Mucosa of descending colon (tissue), 3 donors: Measurements from ENCODE around the gene S100A4. TPM values are rescaled to one million over a fixed set of nuclear protein-coding genes. Genes with fewer than 3 reads are reported as not detected.
"Not testable (repeated sequence)": the region's sequence is repeated elsewhere in the genome, so short reads cannot be mapped to it uniquely, and the experiment has no call there.

ENCODE experiments used
- ATAC-seq: fragments of 200-7000 bp; cut with Tn5 transposase; one replicate; pipeline ENCODE4 v1.9.1; 2020; ENCODE audit warnings: mild to moderate bottlenecking, moderate library complexity
- DNase-seq, 3 donors: peaks; one replicate each; pipeline ENCODE4 v3.0.0-alpha.2; 2020
- H3K36me3 ChIP-seq: fragments of 200-600 bp; one replicate; pipeline ENCODE4 v1.8.0; 2021; ENCODE audit warnings: low read depth, mild to moderate bottlenecking
- H3K4me1 ChIP-seq: fragments of 200-600 bp; one replicate; pipeline ENCODE4 v1.8.0; 2021; ENCODE audit warnings: low read depth, mild to moderate bottlenecking
- H3K4me3 ChIP-seq: fragments of 200-600 bp; one replicate; pipeline ENCODE4 v1.8.0; 2021; ENCODE audit warnings: mild to moderate bottlenecking
- H3K9me3 ChIP-seq: fragments of 200-600 bp; one replicate; pipeline ENCODE4 v1.8.0; 2021; ENCODE audit warnings: mild to moderate bottlenecking
- intact Hi-C, 2 donors: fragments of 100-400 bp; cut with DNase I in 1 of 2; cut with micrococcal nuclease in 1 of 2; formaldehyde crosslinking; loops; one replicate each; pipeline versions ENCODE4 v1.11.0 to v1.11.1; 2022; cut with DNase I, micrococcal nuclease
- long read RNA-seq, 2 donors: library from polyadenylated mRNA; unstranded; transcript quantifications; one replicate each; pipeline ENCODE4 v2.0.0, GENCODE V29; 2019 to 2021
- total RNA-seq, 3 donors: library from RNA; stranded (reverse); fragmentation: NEBNext Ultra II Directional in 2 of 3; extraction: Animal tissue kit (Norgen Biotek cat#: 25700) in 2 of 3; gene quantifications; one replicate each; pipeline versions ENCODE4 v1.2.1 to v1.2.4, GENCODE V29; 2021 to 2023
- TF ChIP-seq, protein P1 (sequence below): fragments of 200-600 bp; IDR thresholded peaks from one replicate; pipeline ENCODE4 v1.8.0; 2022; ENCODE audit warnings: antibody characterized with exemption, mild to moderate bottlenecking
- donor health status: DM: no; HTN: no; CAD: no; lungs with moderate emphysema.
- donor health status: DM: no; HTN: no; CAD: no.
- donor health status: DM: no; HTN: yes; CAD: no.

Gene S100A4
- total RNA-seq, result 100 to 1,000 TPM in 2 of 3 donors, 10 to 100 TPM in 1; 28.9 to 176 (median 141) TPM
- long read RNA-seq, donor 1, transcript S100A4-203 (3 exons, 573 nt), result minor isoform, 5 of 38 reads
- long read RNA-seq, donor 1, transcript S100A4-204 (3 exons, 600 nt), result major isoform, 23 of 38 reads
- long read RNA-seq, donor 1, partial matches to known transcripts, result 1 of 38 reads
- long read RNA-seq, donor 1, other reads (novel, unspliced or antisense), result 3 of 38 reads
- long read RNA-seq, donor 2, transcript S100A4-201 (4 exons, 566 nt), result minor isoform, 14 of 115 reads
- long read RNA-seq, donor 2, transcript S100A4-206 (2 exons, 755 nt), result minor isoform, 6 of 115 reads
- long read RNA-seq, donor 2, transcript S100A4-204 (3 exons, 600 nt), result major isoform, 85 of 115 reads
- long read RNA-seq, donor 2, partial matches to known transcripts, result 3 of 115 reads
- long read RNA-seq, donor 2, other reads (novel, unspliced or antisense), result 6 of 115 reads

DNA sequence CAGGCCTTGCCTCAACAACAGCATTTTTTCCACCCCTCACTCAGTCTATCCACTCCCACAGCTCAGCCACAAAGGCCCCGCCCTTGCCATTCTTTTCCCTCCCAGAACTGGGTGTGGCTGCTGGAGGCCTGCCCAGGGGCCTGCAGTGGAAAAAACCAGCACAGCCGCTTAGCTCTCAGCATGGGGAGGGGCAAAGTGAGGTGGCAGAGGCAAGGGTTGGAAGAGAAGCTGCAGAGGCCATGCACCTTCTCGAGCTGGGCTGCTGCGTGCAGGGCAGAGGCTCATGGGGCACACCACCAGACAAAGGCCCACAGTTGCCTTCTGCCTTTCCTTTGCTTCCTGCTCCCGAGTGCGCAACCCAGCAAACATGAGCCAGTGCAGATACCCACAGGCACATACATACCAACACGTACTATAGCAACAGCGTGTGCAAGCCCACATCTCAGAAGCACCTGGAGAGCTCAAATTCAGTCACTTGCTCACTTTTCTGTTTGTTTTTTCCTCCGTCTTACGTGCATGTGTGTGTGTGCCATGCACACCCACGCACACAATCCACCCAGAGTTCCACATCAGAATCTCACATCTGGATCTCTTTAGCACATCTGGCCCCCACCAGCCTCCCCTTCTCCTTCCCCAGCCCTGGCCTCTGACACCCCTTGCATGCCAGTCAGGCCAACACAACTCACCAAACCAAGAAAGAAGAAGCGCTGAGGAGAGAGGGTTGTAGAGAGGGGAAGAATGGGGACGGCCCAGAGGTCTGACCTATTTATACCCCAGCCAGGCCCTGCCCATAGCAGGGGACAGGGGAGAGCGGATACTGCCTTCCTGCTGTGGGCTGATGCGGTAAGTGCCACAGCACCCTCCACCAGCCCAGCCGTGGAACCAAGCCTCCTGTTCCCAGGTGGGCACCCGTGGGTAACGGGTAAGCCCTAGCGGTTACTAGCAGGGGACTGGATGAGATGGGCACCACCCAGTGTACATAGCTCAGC is at the start of gene S100A4:
S100A4 (minus strand) TSS at position 740 of the 989 bp plus-strand sequence. CDS start 1,012 bp downstream, outside the sequence.
- intact Hi-C loops, result no loop called here
- DNase-seq, result peak; percentile 97 to 99 (median 98)
- TF ChIP-seq, protein P1, sequence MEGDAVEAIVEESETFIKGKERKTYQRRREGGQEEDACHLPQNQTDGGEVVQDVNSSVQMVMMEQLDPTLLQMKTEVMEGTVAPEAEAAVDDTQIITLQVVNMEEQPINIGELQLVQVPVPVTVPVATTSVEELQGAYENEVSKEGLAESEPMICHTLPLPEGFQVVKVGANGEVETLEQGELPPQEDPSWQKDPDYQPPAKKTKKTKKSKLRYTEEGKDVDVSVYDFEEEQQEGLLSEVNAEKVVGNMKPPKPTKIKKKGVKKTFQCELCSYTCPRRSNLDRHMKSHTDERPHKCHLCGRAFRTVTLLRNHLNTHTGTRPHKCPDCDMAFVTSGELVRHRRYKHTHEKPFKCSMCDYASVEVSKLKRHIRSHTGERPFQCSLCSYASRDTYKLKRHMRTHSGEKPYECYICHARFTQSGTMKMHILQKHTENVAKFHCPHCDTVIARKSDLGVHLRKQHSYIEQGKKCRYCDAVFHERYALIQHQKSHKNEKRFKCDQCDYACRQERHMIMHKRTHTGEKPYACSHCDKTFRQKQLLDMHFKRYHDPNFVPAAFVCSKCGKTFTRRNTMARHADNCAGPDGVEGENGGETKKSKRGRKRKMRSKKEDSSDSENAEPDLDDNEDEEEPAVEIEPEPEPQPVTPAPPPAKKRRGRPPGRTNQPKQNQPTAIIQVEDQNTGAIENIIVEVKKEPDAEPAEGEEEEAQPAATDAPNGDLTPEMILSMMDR, result no peak

GRCh38 chr1:153592748-153593147 is 47.1 kb upstream of the S100A4 start:
- no peaks in the 10 kb centered on the region for H3K9me3 ChIP-seq
- DNase-seq (no peak), ATAC-seq (no peak)
- TF ChIP-seq, protein P1, result no peak
- H3K4me3 ChIP-seq, result no peak overlapping the region
- intact Hi-C loops, result no loop called here
- no peaks in the 10 kb centered on the region for H3K36me3 ChIP-seq
- H3K4me1 ChIP-seq, result no peaks in the 10 kb centered on the region

More for the DNA sequence above, at the start of gene S100A4:
- ATAC-seq, result peak; percentile 93
- Histone ChIP-seq H3K36me3 (no peaks in the 10 kb centered on the region), H3K4me3 (peak within 1 kb of the TSS; percentile 5), H3K4me1 (peaks cover 33% of the 10 kb centered on the region), H3K9me3 (no peaks in the 10 kb centered on the region)

- no peak for ATAC-seq
- Histone ChIP-seq H3K36me3 (no peaks in the 10 kb centered on the region), H3K4me1 (no peaks in the 10 kb centered on the region), H3K4me3 (no peak overlapping the region), H3K9me3 (no peaks in the 10 kb centered on the region)
- intact Hi-C loops, result no loop called here
- no peak for DNase-seq
- TF ChIP-seq, protein P1, result no peak
These were observed 42.9 kb upstream of the S100A4 start for GRCh38 chr1:153588482-153588881.

GRCh38 chr1:153588033-153588432 is 42.4 kb upstream of the S100A4 start:
- H3K4me3 ChIP-seq, H3K36me3 ChIP-seq, ATAC-seq, H3K9me3 ChIP-seq, intact Hi-C loops, H3K4me1 ChIP-seq, DNase-seq: not testable (repeated sequence)

GRCh38 chr1:153587314-153587713 is 41.7 kb upstream of the S100A4 start:
- no peak overlapping the region for H3K4me3 ChIP-seq
- no peaks in the 10 kb centered on the region for H3K4me1 ChIP-seq
- TF ChIP-seq, protein P1, result no peak
- DNase-seq (no peak), ATAC-seq (no peak)
- no peaks in the 10 kb centered on the region for H3K9me3 ChIP-seq
- no peaks in the 10 kb centered on the region for H3K36me3 ChIP-seq
- intact Hi-C loops, result no loop called here
